ENCODE results near the gene EML4. TPM values are rescaled to one million over a fixed set of nuclear protein-coding genes. Genes with fewer than 3 reads are reported as not detected.
"Not testable (repeated sequence)": the region's sequence is repeated elsewhere in the genome, so short reads cannot be mapped to it uniquely, and the experiment has no call there.

EML4 gene
- total RNA-seq, 1 donor from 2014 or later: 167 TPM

- no peak for TF ChIP-seq EZH2 (IDR thresholded peaks at IDR 0.05)
- no peak for TF ChIP-seq EZH2phosphoT487 (IDR thresholded peaks at IDR 0.05)
- no peak for TF ChIP-seq CTCF (IDR thresholded peaks at IDR 0.05)
- Histone ChIP-seq H3F3A (ENCODE audit: low read depth) (peaks cover 23% of the 10 kb centered on the region), H3K4me3 (peak overlapping the region; percentile 34), H3K36me3 (no peaks in the 10 kb centered on the region), H3K4me2 (peak overlapping the region; percentile 74), H3K79me2 (ENCODE audit: low read depth) (no peaks in the 10 kb centered on the region), H3K4me1 (peaks cover 21% of the 10 kb centered on the region), H3K9ac (no peak overlapping the region), H3K27me3 (peaks cover 23% of the 10 kb centered on the region), H4K20me1 (ENCODE audit: low read depth) (peaks cover 15% of the 10 kb centered on the region), H3K27ac (no peak overlapping the region), H2AFZ (replicated peaks) (no peak overlapping the region), H3K9me3 (ENCODE audit: low read depth) (no peaks in the 10 kb centered on the region)
- Mint-ChIP-seq H3K4me3 (peak overlapping the region; percentile 41), H3K9me3 (no peaks in the 10 kb centered on the region), H3K36me3 (no peaks in the 10 kb centered on the region), H3K4me1 (peaks cover 44% of the 10 kb centered on the region), H3K27me3 (ENCODE audit: insufficient read depth, low read depth) (peaks cover 12% of the 10 kb centered on the region), H3K27ac (peak overlapping the region; percentile 32)
- DNase-seq (ENCODE audit: low spot score): no peak
Observed at GRCh38 chr2:42132191-42132965, 36.8 kb upstream of the EML4 start.

GRCh38 chr2:42132966-42133641, 36.0 kb upstream of the EML4 start:
- Histone ChIP-seq H3K9me3 (ENCODE audit: low read depth) (no peaks in the 10 kb centered on the region), H3K27me3 (peaks cover 23% of the 10 kb centered on the region), H4K20me1 (ENCODE audit: low read depth) (peaks cover 15% of the 10 kb centered on the region), H3K9ac (no peak overlapping the region), H3K79me2 (ENCODE audit: low read depth) (no peaks in the 10 kb centered on the region), H3K4me2 (peak overlapping the region; percentile 74), H3K4me3 (peak overlapping the region; percentile 34), H3K27ac (no peak overlapping the region), H3K4me1 (peaks cover 21% of the 10 kb centered on the region), H3K36me3 (no peaks in the 10 kb centered on the region), H3F3A (ENCODE audit: low read depth) (peaks cover 23% of the 10 kb centered on the region), H2AFZ (replicated peaks) (no peak overlapping the region)
- H3K36me3 Mint-ChIP-seq: no peaks in the 10 kb centered on the region
- H3K27ac Mint-ChIP-seq: no peak overlapping the region
- peak overlapping the region; percentile 39 for H3K4me3 Mint-ChIP-seq
- H3K27me3 Mint-ChIP-seq (ENCODE audit: insufficient read depth, low read depth): peaks cover 15% of the 10 kb centered on the region
- TF ChIP-seq EZH2phosphoT487 (IDR thresholded peaks at IDR 0.05): no peak
- no peak for TF ChIP-seq CTCF (IDR thresholded peaks at IDR 0.05)
- TF ChIP-seq EZH2 (IDR thresholded peaks at IDR 0.05): no peak
- H3K9me3 Mint-ChIP-seq: no peaks in the 10 kb centered on the region
- peaks cover 44% of the 10 kb centered on the region for H3K4me1 Mint-ChIP-seq
- DNase-seq (ENCODE audit: low spot score): peak; percentile 83

- peak overlapping the region; percentile 39 for H3K4me3 Mint-ChIP-seq
Observed at GRCh38 chr2:42133771-42134195, 35.4 kb upstream of the EML4 start.

GRCh38 chr2:42134401-42134932, 34.7 kb upstream of the EML4 start:
- H3K4me3 Mint-ChIP-seq; H3K36me3 Mint-ChIP-seq; H3K36me3 ChIP-seq; H3K4me3 ChIP-seq; H3K79me2 ChIP-seq (ENCODE audit: low read depth); H3K9ac ChIP-seq; DNase-seq (ENCODE audit: low spot score); H3K27ac Mint-ChIP-seq; H3K27ac ChIP-seq; H2AFZ ChIP-seq (replicated peaks); H3K9me3 Mint-ChIP-seq; H3K9me3 ChIP-seq (ENCODE audit: low read depth): not testable (repeated sequence)
- peaks cover 21% of the 10 kb centered on the region for H3K4me1 ChIP-seq
- Mint-ChIP-seq H3K27me3 (ENCODE audit: insufficient read depth, low read depth) (peaks cover 12% of the 10 kb centered on the region), H3K4me1 (peaks cover 32% of the 10 kb centered on the region)
- peaks cover 26% of the 10 kb centered on the region for H3F3A ChIP-seq (ENCODE audit: low read depth)
- peak overlapping the region; percentile 74 for H3K4me2 ChIP-seq
- peaks cover 15% of the 10 kb centered on the region for H4K20me1 ChIP-seq (ENCODE audit: low read depth)
- peaks cover 23% of the 10 kb centered on the region for H3K27me3 ChIP-seq

More at GRCh38 chr2:42133771-42134195, 35.4 kb upstream of the EML4 start:
- Histone ChIP-seq H3F3A (ENCODE audit: low read depth) (peaks cover 26% of the 10 kb centered on the region), H2AFZ (replicated peaks) (no peak overlapping the region), H3K9ac (no peak overlapping the region), H3K36me3 (no peaks in the 10 kb centered on the region), H3K9me3 (ENCODE audit: low read depth) (no peaks in the 10 kb centered on the region), H3K4me1 (peaks cover 21% of the 10 kb centered on the region), H3K4me3 (peak overlapping the region; percentile 34), H3K4me2 (peak overlapping the region; percentile 74), H3K79me2 (ENCODE audit: low read depth) (no peaks in the 10 kb centered on the region), H4K20me1 (ENCODE audit: low read depth) (peaks cover 15% of the 10 kb centered on the region), H3K27me3 (peaks cover 23% of the 10 kb centered on the region), H3K27ac (no peak overlapping the region)
- H3K4me1 Mint-ChIP-seq: peaks cover 37% of the 10 kb centered on the region
- no peaks in the 10 kb centered on the region for H3K36me3 Mint-ChIP-seq
- no peak overlapping the region for H3K27ac Mint-ChIP-seq
- DNase-seq (ENCODE audit: low spot score): peak; percentile 61
- H3K9me3 Mint-ChIP-seq: no peaks in the 10 kb centered on the region
- no peak for TF ChIP-seq CTCF (IDR thresholded peaks at IDR 0.05)
- TF ChIP-seq EZH2phosphoT487 (IDR thresholded peaks at IDR 0.05): no peak
- TF ChIP-seq EZH2 (IDR thresholded peaks at IDR 0.05): no peak
- peaks cover 15% of the 10 kb centered on the region for H3K27me3 Mint-ChIP-seq (ENCODE audit: insufficient read depth, low read depth)

Data from neural progenitor cell (in vitro differentiated cells).